SIG-M5 (cell line): Measurements from ENCODE around the gene PEX3.
"Not testable (repeated sequence)": the region's sequence is repeated elsewhere in the genome, so short reads cannot be mapped to it uniquely, and the experiment has no call there.

ENCODE experiments used
- DNase-seq: peaks from one replicate; lab custom pipeline; 2025; lab: John Stamatoyannopoulos, UW

The PEX3 gene

GRCh38 chr6:143449082-143449713 is 1.4 kb upstream of the PEX3 start:
- no peak for DNase-seq

- no peak for DNase-seq
Measured at GRCh38 chr6:143449714-143450452, 722 bp upstream of the PEX3 start.

GRCh38 chr6:143451531-143451930 is 926 bp downstream of the PEX3 start:
- no peak for DNase-seq

- no peak for DNase-seq
Measured at GRCh38 chr6:143457563-143458359, 7.2 kb downstream of the PEX3 start.

GRCh38 chr6:143465546-143465945 is 14.9 kb downstream of the PEX3 start:
- no peak for DNase-seq

GRCh38 chr6:143468026-143468425 is 17.4 kb downstream of the PEX3 start:
- no peak for DNase-seq

- DNase-seq: not testable (repeated sequence)
Measured at GRCh38 chr6:143468823-143469222, 18.2 kb downstream of the PEX3 start.

- DNase-seq: no peak
Measured at GRCh38 chr6:143471822-143472221, 21.2 kb downstream of the PEX3 start.

- DNase-seq: no peak
Measured at GRCh38 chr6:143476545-143476944, 25.9 kb downstream of the PEX3 start.

GRCh38 chr6:143478479-143479062 is 28.0 kb downstream of the PEX3 start:
- no peak for DNase-seq

- no peak for DNase-seq
Measured at GRCh38 chr6:143482593-143482992, 32.0 kb downstream of the PEX3 start.

GRCh38 chr6:143485967-143486366 is 35.4 kb downstream of the PEX3 start:
- no peak for DNase-seq

- DNase-seq: no peak
Measured at GRCh38 chr6:143486752-143487151, 36.1 kb downstream of the PEX3 start.

GRCh38 chr6:143490244-143490643 is 39.6 kb downstream of the PEX3 start:
- no peak for DNase-seq

- DNase-seq: no peak
Measured at GRCh38 chr6:143490775-143491174, 40.2 kb downstream of the PEX3 start.

GRCh38 chr6:143496974-143497373 is 46.4 kb downstream of the PEX3 start:
- DNase-seq: no peak

- DNase-seq: no peak
Measured at GRCh38 chr6:143498428-143498827, 47.8 kb downstream of the PEX3 start.

- no peak for DNase-seq
Measured at GRCh38 chr6:143501851-143502250, 51.2 kb downstream of the PEX3 start.

GRCh38 chr6:143504369-143504768 is 53.8 kb downstream of the PEX3 start:
- DNase-seq: no peak

GRCh38 chr6:143505111-143505510 is 54.5 kb downstream of the PEX3 start:
- no peak for DNase-seq

- DNase-seq: no peak
Measured at GRCh38 chr6:143505537-143505936, 54.9 kb downstream of the PEX3 start.

- no peak for DNase-seq
Measured at GRCh38 chr6:143506199-143506598, 55.6 kb downstream of the PEX3 start.

- DNase-seq: no peak
Measured at GRCh38 chr6:143506620-143507019, 56.0 kb downstream of the PEX3 start.
